Spleen (tissue), 11 donors: ENCODE data around the gene HEG1. TPM values are rescaled to one million over a fixed set of nuclear protein-coding genes. Genes with fewer than 3 reads are reported as not detected.
A peak's percentile ranks its signal among the peaks of the same experiment; 100 is the strongest.

Experiments used
- DNase-seq: peaks from one replicate; pipeline ENCODE4 v3.0.0-alpha.2; 2020
- H3K27ac ChIP-seq, 8 donors: fragments of 200-600 bp; sonication (generic) in 7 of 8; 1 replicate in 4 of 8; 2 replicates in 4 of 8; pipeline versions ENCODE4 v1.5.0 to v1.8.0; 2016 to 2021; ENCODE audit warnings: inconsistent platforms in 4 of 8, mild to moderate bottlenecking in 4 of 8, moderate library complexity in 1 of 8
- H3K27me3 ChIP-seq, 7 donors: fragments of 200-600 bp; sonication (generic) in 6 of 7; replicated peaks in 1 of 7; 1 replicate in 4 of 7; 2 replicates in 3 of 7; pipeline versions ENCODE4 v1.5.0 to v1.8.0; 2016 to 2021; ENCODE audit warnings: inconsistent platforms in 3 of 7, mild to moderate bottlenecking in 1 of 7
- H3K36me3 ChIP-seq, 6 donors: fragments of 200-600 bp; sonication (generic) in 5 of 6; 1 replicate in 4 of 6; 2 replicates in 2 of 6; pipeline versions ENCODE4 v1.5.0 to v1.8.0; 2016 to 2021; ENCODE audit warnings: inconsistent platforms in 2 of 6
- H3K4me1 ChIP-seq, 6 donors: fragments of 200-600 bp; sonication (generic) in 5 of 6; 1 replicate in 3 of 6; 2 replicates in 3 of 6; pipeline versions ENCODE4 v1.5.0 to v1.8.0; 2016 to 2021; ENCODE audit warnings: inconsistent platforms in 3 of 6
- H3K4me3 ChIP-seq, 8 donors: fragments of 200-600 bp; sonication (generic) in 7 of 8; 1 replicate in 4 of 8; 2 replicates in 4 of 8; pipeline versions ENCODE4 v1.5.0 to v1.8.0; 2016 to 2021; ENCODE audit warnings: inconsistent platforms in 4 of 8, mild to moderate bottlenecking in 4 of 8, moderate library complexity in 2 of 8
- H3K9me3 ChIP-seq, 8 donors: fragments of 200-600 bp; sonication (generic) in 7 of 8; 1 replicate in 4 of 8; 2 replicates in 4 of 8; pipeline versions ENCODE4 v1.5.0 to v1.8.0; 2016 to 2021; ENCODE audit warnings: inconsistent platforms in 4 of 8
- CTCF ChIP-seq, 11 experiments: fragments of 200-600 bp in 7 of 11; fragments of 450-650 bp in 4 of 11; sonication (generic) in 4 of 11; IDR thresholded peaks in 8 of 11; conservative IDR thresholded peaks in 3 of 11; 1 replicate in 7 of 11; 2 replicates in 4 of 11; pipeline versions ENCODE4 v1.4.0 to v1.8.0; 2016 to 2021; ENCODE audit warnings: antibody characterized with exemption in 11 of 11, inconsistent platforms in 4 of 11, mild to moderate bottlenecking in 1 of 11
- POLR2A ChIP-seq, 3 donors: fragments of 450-650 bp; IDR thresholded peaks; one replicate each; pipeline ENCODE4 v1.5.1; 2017; ENCODE audit warnings: antibody characterized with exemption in 3 of 3, mild to moderate bottlenecking in 1 of 3
- POLR2AphosphoS5 ChIP-seq, 3 donors: sonication (generic); formaldehyde crosslinking; IDR thresholded peaks; one replicate each; pipeline ENCODE4 v1.5.1; 2017; ENCODE audit warnings: antibody characterized with exemption in 3 of 3
- WGBS, 5 donors: extraction: QIAGEN DNeasy Blood & Tissue Kit in 3 of 5; methylation state at CpG; one replicate each; pipeline versions ENCODE4 v1.1.5 to v1.1.7; 2013 to 2018; 5-methylcytosine and 5-hydroxymethylcytosine counted together
- intact Hi-C: fragments of 100-400 bp; cut with DNase I; formaldehyde crosslinking; loops from one replicate; pipeline ENCODE4 v1.15.0; 2023; ENCODE audit warnings: low total_unique reads
- polyA plus RNA-seq, 3 donors: library from polyadenylated mRNA; stranded (reverse); fragments of 200-250 nt; gene quantifications; one replicate each; pipeline ENCODE4 v1.2.1, GENCODE V29; 2013
- total RNA-seq, 7 donors: library from RNA; depleted of rRNA in 3 of 7; stranded (reverse); fragments of >200 nt in 3 of 7; fragmentation: NEBNext Ultra II Directional in 4 of 7; extraction: Animal tissue kit (Norgen Biotek cat#: 25700) in 4 of 7; gene quantifications; one replicate each; pipeline versions ENCODE4 v1.1.0 to v1.2.1, GENCODE V29; 2016 to 2021
- donor health status: healthy with polysubstance abuse.
- donor health status: DM: no; HTN: no; CAD: no; lungs with moderate emphysema.
- donor health status: DM: no; HTN: no; CAD: no.
- donor health status: Bipolar disorder and iron deficiency.
- donor health status: healthy.
- donor health status: DM: no; HTN: no; CAD: no.
- donor health status: DM: yes; HTN: yes; CAD: no.

Gene HEG1
- total and polyA plus RNA-seq, 10 donors: 3.1 to 87.9 (median 64.7) TPM

- no peak overlapping the region for H3K4me3 ChIP-seq
- 83 to 95% (median 89%) methylated on average over 5 to 10 of the region's 10 CpGs for WGBS, 5 donors
Measured at GRCh38 chr3:124967964-124968363, 87.8 kb downstream of the HEG1 start.

GRCh38 chr3:124966521-124967445 lies 89.0 kb downstream of the HEG1 start:
- DNase-seq: no peak
- Histone ChIP-seq H3K4me3 (no peak overlapping the region), H3K4me1 (peaks cover 0 to 8% (median 0%) of the 10 kb centered on the region in 6 donors), H3K27ac (peak overlapping the region in 5 of 8 donors; percentile 9 to 78 (median 59)), H3K36me3 (peaks cover 0 to 43% (median 27%) of the 10 kb centered on the region in 6 donors), H3K27me3 (no peaks in the 10 kb centered on the region), H3K9me3 (no peaks in the 10 kb centered on the region)
- 61 to 73% (median 62%) methylated on average over 7 of the region's 7 CpGs for WGBS, 5 donors
- TF ChIP-seq POLR2AphosphoS5 (IDR thresholded peaks at IDR 0.05) (peak in 1 of 3 donors; percentile 34), CTCF (IDR thresholded peaks at IDR 0.05 in 8 of 11, conservative IDR thresholded peaks at IDR 0.05 in 3 of 11) (no peak)
- intact Hi-C loops: no loop called here

More at GRCh38 chr3:124967964-124968363, 87.8 kb downstream of the HEG1 start:
- peaks cover 0 to 8% (median 0%) of the 10 kb centered on the region in 6 donors for H3K4me1 ChIP-seq
- H3K36me3 ChIP-seq: peaks cover 0 to 55% (median 35%) of the 10 kb centered on the region in 6 donors
- H3K27ac ChIP-seq: peak overlapping the region in 5 of 8 donors; percentile 55 to 78 (median 59)
- H3K9me3 ChIP-seq: no peaks in the 10 kb centered on the region
- TF ChIP-seq POLR2AphosphoS5 (IDR thresholded peaks at IDR 0.05): peak in 2 of 3 donors; percentile 25 to 46
- TF ChIP-seq POLR2A (IDR thresholded peaks at IDR 0.05): no peak
- intact Hi-C loops: no loop called here
- DNase-seq: no peak
- no peaks in the 10 kb centered on the region for H3K27me3 ChIP-seq

- Histone ChIP-seq H3K4me3 (no peak overlapping the region), H3K9me3 (no peaks in the 10 kb centered on the region), H3K4me1 (peaks cover 0 to 8% (median 0%) of the 10 kb centered on the region in 6 donors), H3K36me3 (peaks cover 0 to 29% (median 17%) of the 10 kb centered on the region in 6 donors), H3K27me3 (no peaks in the 10 kb centered on the region), H3K27ac (peak overlapping the region in 4 of 8 donors; percentile 47 to 69 (median 57))
- intact Hi-C loops: no loop called here
- TF ChIP-seq POLR2AphosphoS5 (IDR thresholded peaks at IDR 0.05): no peak
- no peak for TF ChIP-seq POLR2A (IDR thresholded peaks at IDR 0.05)
- WGBS, 5 donors: 74 to 92% (median 82%) methylated on average over 1 of the region's 1 CpG
- DNase-seq: no peak
Measured at GRCh38 chr3:124965413-124965812, 90.4 kb downstream of the HEG1 start.

- WGBS, 5 donors: 77 to 84% (median 80%) methylated on average over 4 of the region's 4 CpGs
- no peak overlapping the region for H3K4me3 ChIP-seq
- H3K36me3 ChIP-seq: peaks cover 0 to 19% (median 7%) of the 10 kb centered on the region in 6 donors
- TF ChIP-seq POLR2A (IDR thresholded peaks at IDR 0.05) (no peak), CTCF (IDR thresholded peaks at IDR 0.05 in 8 of 11, conservative IDR thresholded peaks at IDR 0.05 in 3 of 11) (no peak), POLR2AphosphoS5 (IDR thresholded peaks at IDR 0.05) (no peak)
- intact Hi-C loops: no loop called here
- H3K27me3 ChIP-seq: no peaks in the 10 kb centered on the region
- DNase-seq: no peak
- no peaks in the 10 kb centered on the region for H3K9me3 ChIP-seq
- H3K4me1 ChIP-seq: peaks cover 0 to 2% (median 0%) of the 10 kb centered on the region in 6 donors
- H3K27ac ChIP-seq: no peak overlapping the region
Measured at GRCh38 chr3:124964387-124964786, 91.4 kb downstream of the HEG1 start.

- TF ChIP-seq POLR2A (IDR thresholded peaks at IDR 0.05) (no peak), POLR2AphosphoS5 (IDR thresholded peaks at IDR 0.05) (no peak), CTCF (IDR thresholded peaks at IDR 0.05 in 8 of 11, conservative IDR thresholded peaks at IDR 0.05 in 3 of 11) (no peak)
- H3K9me3 ChIP-seq: no peaks in the 10 kb centered on the region
- no peak for DNase-seq
- no peak overlapping the region for H3K4me3 ChIP-seq
- H3K27me3 ChIP-seq: no peaks in the 10 kb centered on the region
- H3K4me1 ChIP-seq: no peaks in the 10 kb centered on the region
- H3K27ac ChIP-seq: no peak overlapping the region
- peaks cover 0 to 13% (median under 1%) of the 10 kb centered on the region in 6 donors for H3K36me3 ChIP-seq
- 34 to 70% (median 47%) methylated on average over 3 of the region's 3 CpGs for WGBS, 5 donors
- intact Hi-C loops: no loop called here
Measured at GRCh38 chr3:124963755-124964154, 92.0 kb downstream of the HEG1 start.
